ENCODE measurements around the gene PPP2R5C.

DNA sequence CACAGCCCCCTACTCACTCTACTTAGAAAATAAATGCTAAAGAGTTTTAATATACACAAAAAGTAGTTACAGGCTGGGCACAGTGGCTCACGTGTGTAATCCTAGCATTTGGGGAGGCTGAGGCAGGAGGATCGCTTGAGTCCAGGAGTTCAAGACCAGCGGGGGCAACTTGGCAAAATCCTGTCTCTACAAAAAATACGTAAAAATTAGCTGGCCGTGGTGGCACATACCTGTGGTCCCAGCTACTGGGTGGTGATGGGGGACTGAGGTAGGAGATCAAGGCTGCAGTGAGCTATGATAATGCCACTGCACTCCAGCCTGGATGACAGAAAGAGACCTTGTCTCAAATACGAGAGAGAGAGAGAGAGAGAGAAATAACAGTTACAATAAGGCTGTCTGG is 193.0 kb downstream of the PPP2R5C start:
- TF ChIP-seq CTCF (IDR thresholded peaks at IDR 0.05), result no peak
- no peak for TF ChIP-seq EP300 (IDR thresholded peaks at IDR 0.05)
- TF ChIP-seq POLR2AphosphoS5 (IDR thresholded peaks at IDR 0.05), result no peak
- TF ChIP-seq POLR2A (IDR thresholded peaks at IDR 0.05), result no peak

Data from upper lobe of left lung (tissue), 4 donors.